ENCODE results near the gene MAPKAP1. TPM values are rescaled to one million over a fixed set of nuclear protein-coding genes. Genes with fewer than 3 reads are reported as not detected.
A peak's percentile ranks its signal among the peaks of the same experiment; 100 is the strongest.

The MAPKAP1 gene
- polyA plus RNA-seq, 3 donors = 39.9 to 57.5 (median 44.1) TPM

- TF ChIP-seq, protein P1, sequence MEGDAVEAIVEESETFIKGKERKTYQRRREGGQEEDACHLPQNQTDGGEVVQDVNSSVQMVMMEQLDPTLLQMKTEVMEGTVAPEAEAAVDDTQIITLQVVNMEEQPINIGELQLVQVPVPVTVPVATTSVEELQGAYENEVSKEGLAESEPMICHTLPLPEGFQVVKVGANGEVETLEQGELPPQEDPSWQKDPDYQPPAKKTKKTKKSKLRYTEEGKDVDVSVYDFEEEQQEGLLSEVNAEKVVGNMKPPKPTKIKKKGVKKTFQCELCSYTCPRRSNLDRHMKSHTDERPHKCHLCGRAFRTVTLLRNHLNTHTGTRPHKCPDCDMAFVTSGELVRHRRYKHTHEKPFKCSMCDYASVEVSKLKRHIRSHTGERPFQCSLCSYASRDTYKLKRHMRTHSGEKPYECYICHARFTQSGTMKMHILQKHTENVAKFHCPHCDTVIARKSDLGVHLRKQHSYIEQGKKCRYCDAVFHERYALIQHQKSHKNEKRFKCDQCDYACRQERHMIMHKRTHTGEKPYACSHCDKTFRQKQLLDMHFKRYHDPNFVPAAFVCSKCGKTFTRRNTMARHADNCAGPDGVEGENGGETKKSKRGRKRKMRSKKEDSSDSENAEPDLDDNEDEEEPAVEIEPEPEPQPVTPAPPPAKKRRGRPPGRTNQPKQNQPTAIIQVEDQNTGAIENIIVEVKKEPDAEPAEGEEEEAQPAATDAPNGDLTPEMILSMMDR (IDR thresholded peaks at IDR 0.05) = no peak
- H3K27me3 Mint-ChIP-seq (ENCODE audit: low read depth in 3 of 3) = no peaks in the 10 kb centered on the region
- Histone ChIP-seq H3K9me3 (replicated peaks in 1 of 2; ENCODE audit: control insufficient read depth in 1 of 2, insufficient read depth in 1 of 2, low read length in 2 of 2) (no peaks in the 10 kb centered on the region), H3K36me3 (replicated peaks in 1 of 2; ENCODE audit: control insufficient read depth in 1 of 2, insufficient read depth in 2 of 2, low read length in 2 of 2) (peaks cover 0 to 6% of the 10 kb centered on the region in 2 donors), H3K27ac (ENCODE audit: low read depth in 1 of 2, low read length in 2 of 2) (no peak overlapping the region), H3K79me2 (ENCODE audit: insufficient read depth, low read length) (peaks cover 5% of the 10 kb centered on the region), H3K4me3 (replicated peaks in 1 of 3; ENCODE audit: low read depth in 2 of 3, low read length in 3 of 3) (no peak overlapping the region), H4K20me1 (ENCODE audit: insufficient read depth, low read length) (peaks cover 36% of the 10 kb centered on the region), H3K9ac (ENCODE audit: insufficient read depth, low read length, poor library complexity, severe bottlenecking) (no peak overlapping the region), H2AFZ (ENCODE audit: insufficient read depth, low read depth, low read length, poor library complexity, severe bottlenecking) (no peak overlapping the region), H3K27me3 (ENCODE audit: control insufficient read depth in 2 of 2, insufficient read depth in 2 of 2, low read length in 2 of 2) (no peaks in the 10 kb centered on the region), H3K4me2 (replicated peaks; ENCODE audit: extremely low read depth, low read length, poor library complexity, severe bottlenecking) (no peak overlapping the region), H3K4me1 (ENCODE audit: control insufficient read depth in 1 of 2, insufficient read depth in 2 of 2, low read length in 2 of 2) (no peaks in the 10 kb centered on the region)
- DNase-seq = no peak
- no peak overlapping the region for H3K27ac Mint-ChIP-seq
- intact Hi-C loops (cut with micrococcal nuclease) = no loop called here
- peaks cover 17 to 21% of the 10 kb centered on the region in 2 donors for H3K36me3 Mint-ChIP-seq
- H3K9me3 Mint-ChIP-seq = peaks cover 0 to 7% (median 0%) of the 10 kb centered on the region in 7 donors
- no peaks in the 10 kb centered on the region for H3K4me1 Mint-ChIP-seq
- no CpG with 5 or more reads among the region's 1 CpG for WGBS (ENCODE audit: insufficient coverage)
- no peak overlapping the region for H3K4me3 Mint-ChIP-seq
Observed at GRCh38 chr9:125600194-125600593, 106.8 kb downstream of the MAPKAP1 start.

GRCh38 chr9:125594223-125594610 is 112.8 kb downstream of the MAPKAP1 start:
- H3K27ac ChIP-seq (ENCODE audit: low read depth in 1 of 2, low read length in 2 of 2) = peak overlapping the region in 1 of 2 donors; percentile 52
- TF ChIP-seq, protein P1 (IDR thresholded peaks at IDR 0.05) = no peak
- intact Hi-C loops (cut with micrococcal nuclease) = no loop called here
- H3K4me2 ChIP-seq (replicated peaks; ENCODE audit: extremely low read depth, low read length, poor library complexity, severe bottlenecking) = no peak overlapping the region
- peaks cover 0 to 6% of the 10 kb centered on the region in 2 donors for H3K36me3 ChIP-seq (replicated peaks in 1 of 2; ENCODE audit: control insufficient read depth in 1 of 2, insufficient read depth in 2 of 2, low read length in 2 of 2)
- H3K9me3 Mint-ChIP-seq = peaks cover 0 to 3% (median 0%) of the 10 kb centered on the region in 7 donors
- peak overlapping the region in 6 of 7 donors; percentile 4 to 22 (median 13) for H3K27ac Mint-ChIP-seq
- H3K4me3 ChIP-seq (replicated peaks in 1 of 3; ENCODE audit: low read depth in 2 of 3, low read length in 3 of 3) = no peak overlapping the region
- no peak overlapping the region for H3K4me3 Mint-ChIP-seq
- H3K9ac ChIP-seq (ENCODE audit: insufficient read depth, low read length, poor library complexity, severe bottlenecking) = no peak overlapping the region
- no peaks in the 10 kb centered on the region for H3K9me3 ChIP-seq (replicated peaks in 1 of 2; ENCODE audit: control insufficient read depth in 1 of 2, insufficient read depth in 1 of 2, low read length in 2 of 2)
- peaks cover 11% of the 10 kb centered on the region in 2 donors for H3K36me3 Mint-ChIP-seq
- no peaks in the 10 kb centered on the region for H3K27me3 ChIP-seq (ENCODE audit: control insufficient read depth in 2 of 2, insufficient read depth in 2 of 2, low read length in 2 of 2)
- H3K27me3 Mint-ChIP-seq (ENCODE audit: low read depth in 3 of 3) = peaks cover 0 to 2% (median 0%) of the 10 kb centered on the region in 3 donors
- H2AFZ ChIP-seq (ENCODE audit: insufficient read depth, low read depth, low read length, poor library complexity, severe bottlenecking) = no peak overlapping the region
- H3K4me1 Mint-ChIP-seq = peaks cover 15% of the 10 kb centered on the region
- H4K20me1 ChIP-seq (ENCODE audit: insufficient read depth, low read length) = peaks cover 49% of the 10 kb centered on the region
- H3K79me2 ChIP-seq (ENCODE audit: insufficient read depth, low read length) = no peaks in the 10 kb centered on the region
- no peaks in the 10 kb centered on the region for H3K4me1 ChIP-seq (ENCODE audit: control insufficient read depth in 1 of 2, insufficient read depth in 2 of 2, low read length in 2 of 2)
- DNase-seq = no peak
- 100% methylated on average over 1 of the region's 3 CpGs for WGBS (ENCODE audit: insufficient coverage)
